Stimulated activated CD8-positive, alpha-beta memory T cell treated with anti-CD3 and anti-CD28 coated beads, Interleukin-4, amount 100 ng/mL, for 1 hour (primary cell): ENCODE results near the gene CSRP2.

ENCODE experiments used
- DNase-seq, 2 donors: peaks; one replicate each; pipeline ENCODE4 v3.0.0-alpha.2; 2020; ENCODE audit warnings: low read depth in 2 of 2, low spot score in 1 of 2

The CSRP2 gene

DNA sequence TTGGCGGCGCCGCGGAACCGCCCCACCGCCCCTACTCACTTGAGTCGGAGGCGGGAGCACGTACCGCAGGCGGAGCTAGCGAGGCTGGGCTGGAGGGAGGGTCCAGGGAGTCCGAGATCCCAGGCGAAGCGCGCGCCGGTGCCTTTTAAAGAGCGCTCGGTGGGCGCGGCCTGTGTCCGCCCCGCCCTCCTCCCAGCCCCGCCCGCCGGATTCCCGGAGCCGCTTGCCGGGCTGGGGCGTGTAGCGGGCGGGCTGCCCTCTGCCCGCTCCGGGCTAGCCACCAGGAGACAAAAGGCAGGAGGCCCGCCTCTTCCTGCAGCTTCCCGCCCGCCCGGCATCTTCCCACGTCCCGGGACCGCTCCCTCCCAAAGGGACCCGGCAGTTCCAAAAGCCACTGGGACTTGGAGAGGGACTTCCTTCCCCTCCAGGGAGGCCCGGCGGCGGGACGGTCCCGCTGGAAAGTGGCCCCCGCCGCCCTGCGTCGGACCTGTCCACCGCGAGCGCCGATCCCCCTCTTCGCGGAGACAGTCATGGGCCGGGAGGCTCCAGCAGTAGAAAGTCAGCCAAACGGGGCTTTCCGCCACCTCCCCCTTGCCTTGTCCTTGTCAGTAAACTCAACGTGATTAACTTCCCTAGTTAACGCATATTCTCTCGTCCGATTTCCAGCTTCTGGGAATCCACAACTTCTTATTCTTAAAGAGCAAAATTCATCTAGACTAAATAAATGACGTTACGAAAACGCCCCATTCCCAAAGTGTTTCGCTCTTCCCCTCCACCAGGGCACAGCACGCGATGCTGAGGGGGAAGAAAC is at the start of gene CSRP2:
CSRP2 (minus strand) TSS at position 121 of the 811 bp plus-strand sequence. CDS start 12,759 bp downstream, outside the sequence.
- no peak for DNase-seq

DNA sequence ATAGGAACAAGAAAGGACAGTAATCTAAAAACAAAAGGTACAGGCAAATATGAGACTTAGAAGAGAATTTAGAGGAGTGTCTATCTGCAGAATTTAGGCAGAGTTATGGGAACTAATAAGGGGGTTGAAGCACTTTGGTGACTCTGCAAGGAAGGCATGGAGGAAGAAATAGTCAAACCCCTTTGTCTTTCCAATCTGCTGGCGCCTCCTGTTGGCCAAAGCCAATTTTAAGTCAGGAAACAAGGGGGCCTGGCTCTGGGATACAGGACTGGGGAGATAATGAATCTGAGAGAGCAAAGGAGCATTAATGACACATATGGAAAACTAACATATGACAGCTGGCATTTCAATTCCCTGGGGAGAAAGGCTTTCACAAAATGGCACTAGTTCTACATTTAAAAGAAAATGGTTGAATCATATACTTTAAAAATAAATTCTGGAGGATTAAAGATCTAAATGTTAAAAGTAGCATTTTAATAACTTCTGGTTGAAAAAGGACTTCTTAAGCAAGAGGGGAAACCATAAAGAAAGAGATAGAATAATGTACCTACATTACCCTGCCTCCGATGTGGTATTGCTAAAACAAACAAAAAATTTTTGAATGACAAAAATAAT is 48.5 kb upstream of the CSRP2 start:
- DNase-seq, result no peak

DNA sequence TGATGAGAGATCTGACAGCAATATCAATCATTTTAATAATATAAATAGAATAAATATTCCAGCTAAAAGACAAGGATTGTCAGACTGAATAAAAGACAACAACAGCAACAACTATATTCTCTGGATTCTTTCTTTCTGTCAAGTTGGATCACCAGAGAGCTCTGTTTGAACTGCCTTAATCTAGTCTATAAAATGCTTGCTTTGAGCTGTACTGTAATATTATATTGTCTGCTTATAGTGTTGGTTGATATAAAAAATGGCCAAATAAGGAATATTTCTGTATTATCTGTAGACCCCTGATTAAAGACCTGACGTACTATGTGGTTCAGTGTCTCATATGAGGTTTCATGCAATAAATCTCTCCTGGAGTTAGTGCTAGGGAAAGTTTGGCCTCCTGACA is 46.3 kb upstream of the CSRP2 start:
- DNase-seq, result no peak

DNA sequence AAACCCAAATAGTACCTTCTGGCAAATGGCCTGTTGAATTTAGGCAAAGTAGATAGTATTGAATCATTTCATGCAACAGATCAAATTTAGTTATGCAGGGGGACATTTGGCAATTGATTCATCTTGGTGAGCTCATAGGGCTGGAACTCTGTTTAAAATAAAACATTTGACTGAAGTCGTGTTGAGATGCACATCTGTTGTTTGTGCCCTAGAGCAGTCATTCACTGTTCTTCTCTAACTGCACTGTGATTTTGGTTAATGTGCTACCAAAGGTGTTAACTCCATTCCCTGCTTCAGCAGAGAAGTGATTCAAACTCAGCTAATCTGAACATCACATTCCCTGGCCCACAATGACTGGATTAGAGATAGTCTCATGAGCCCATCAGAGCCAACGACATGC is 44.0 kb upstream of the CSRP2 start:
- DNase-seq, result no peak

DNA sequence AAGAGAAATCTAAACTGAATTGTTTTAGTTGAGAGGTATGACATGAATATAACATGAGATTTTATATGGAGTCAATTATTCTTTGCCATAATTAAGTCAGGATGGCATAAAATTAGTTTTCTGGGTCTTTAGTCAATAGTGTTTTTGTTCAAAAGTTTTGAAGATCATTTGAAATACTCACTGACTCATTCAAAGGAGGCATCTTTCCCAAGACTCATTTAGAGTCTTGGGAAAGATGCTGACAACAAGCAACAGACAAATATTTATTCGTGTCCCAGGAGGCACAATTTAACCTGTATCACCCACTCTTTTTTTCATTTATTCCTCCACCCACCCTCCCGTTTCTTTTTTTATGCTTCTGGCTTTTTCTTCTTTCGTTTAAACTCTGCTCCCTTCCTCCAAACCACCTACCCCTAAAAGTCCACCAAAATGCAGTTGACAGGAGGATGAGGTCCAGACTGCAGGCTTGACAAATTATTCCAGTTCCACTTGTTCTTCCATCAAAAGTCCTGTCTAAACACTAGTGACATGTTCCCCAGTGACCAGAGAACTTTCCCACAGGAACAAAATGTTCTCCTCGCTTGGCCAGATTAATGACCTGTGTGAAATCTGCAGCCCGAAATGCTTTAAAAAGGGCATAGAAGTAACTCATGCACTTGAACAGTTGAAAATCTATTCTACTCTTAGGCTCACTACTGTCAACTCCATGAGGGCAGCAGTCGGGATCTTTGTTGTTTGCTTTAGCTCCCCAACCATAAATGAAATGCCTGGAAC is 43.3 kb upstream of the CSRP2 start:
- no peak for DNase-seq

DNA sequence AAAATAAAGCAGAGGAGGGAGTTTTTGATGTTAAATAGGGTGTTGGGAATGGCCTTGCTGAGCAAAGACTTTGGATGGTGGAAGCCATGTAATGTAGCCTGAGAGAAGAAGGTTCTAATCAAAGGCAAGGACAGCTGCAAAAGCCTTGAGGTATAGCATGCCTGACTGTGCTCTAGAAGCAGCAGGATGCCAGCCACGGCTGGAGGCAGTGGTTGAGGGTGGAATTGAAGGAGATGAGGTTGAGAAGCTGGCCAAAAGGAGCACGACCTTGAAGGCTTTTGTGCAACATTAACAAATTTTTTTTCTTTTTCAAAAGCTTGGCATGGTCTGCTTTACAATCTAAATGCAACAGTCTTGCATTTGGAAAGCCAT is 42.3 kb upstream of the CSRP2 start:
- no peak for DNase-seq

DNA sequence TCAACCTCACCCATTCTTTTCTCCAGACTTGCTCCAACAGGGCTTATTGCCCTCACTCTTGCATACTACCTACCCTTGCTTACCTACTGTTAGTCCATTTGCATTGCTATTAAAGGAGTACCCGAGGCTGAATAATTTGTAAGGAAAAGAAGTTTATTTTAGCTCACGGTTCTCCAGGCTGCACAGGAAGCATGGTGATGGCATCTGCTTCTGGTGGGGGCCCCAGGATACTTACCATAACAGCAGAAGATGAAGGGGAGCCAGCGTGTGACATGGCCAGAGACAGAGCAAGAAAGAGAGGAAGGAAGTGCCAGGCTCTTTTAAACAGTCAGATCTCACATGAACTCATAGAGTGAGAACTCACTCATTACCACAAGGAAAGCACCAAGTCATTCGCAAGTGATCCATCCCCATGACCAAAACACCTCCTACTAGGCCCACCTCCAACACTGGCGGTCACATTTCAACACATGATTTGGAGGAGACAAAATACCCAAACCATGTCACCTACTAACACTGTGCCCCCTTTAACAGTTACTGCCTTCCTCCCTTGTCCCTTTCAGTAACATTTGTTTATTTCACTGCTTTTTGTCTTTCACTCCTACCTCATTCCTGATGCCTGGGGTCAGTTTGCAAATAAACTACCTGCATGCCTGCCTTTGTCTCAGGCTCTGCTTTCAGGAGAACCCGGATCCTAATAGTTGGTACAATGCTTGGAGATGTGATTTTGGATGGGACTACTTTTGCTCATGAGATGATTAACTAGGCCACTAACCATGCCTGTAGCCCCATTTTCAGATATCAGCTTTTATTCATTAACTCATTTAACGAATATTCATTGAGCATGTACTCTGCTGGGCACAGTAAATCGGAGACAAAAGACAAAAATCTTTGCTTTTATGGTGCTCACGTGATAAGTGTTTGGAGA is 41.6 kb upstream of the CSRP2 start:
- no peak for DNase-seq

DNA sequence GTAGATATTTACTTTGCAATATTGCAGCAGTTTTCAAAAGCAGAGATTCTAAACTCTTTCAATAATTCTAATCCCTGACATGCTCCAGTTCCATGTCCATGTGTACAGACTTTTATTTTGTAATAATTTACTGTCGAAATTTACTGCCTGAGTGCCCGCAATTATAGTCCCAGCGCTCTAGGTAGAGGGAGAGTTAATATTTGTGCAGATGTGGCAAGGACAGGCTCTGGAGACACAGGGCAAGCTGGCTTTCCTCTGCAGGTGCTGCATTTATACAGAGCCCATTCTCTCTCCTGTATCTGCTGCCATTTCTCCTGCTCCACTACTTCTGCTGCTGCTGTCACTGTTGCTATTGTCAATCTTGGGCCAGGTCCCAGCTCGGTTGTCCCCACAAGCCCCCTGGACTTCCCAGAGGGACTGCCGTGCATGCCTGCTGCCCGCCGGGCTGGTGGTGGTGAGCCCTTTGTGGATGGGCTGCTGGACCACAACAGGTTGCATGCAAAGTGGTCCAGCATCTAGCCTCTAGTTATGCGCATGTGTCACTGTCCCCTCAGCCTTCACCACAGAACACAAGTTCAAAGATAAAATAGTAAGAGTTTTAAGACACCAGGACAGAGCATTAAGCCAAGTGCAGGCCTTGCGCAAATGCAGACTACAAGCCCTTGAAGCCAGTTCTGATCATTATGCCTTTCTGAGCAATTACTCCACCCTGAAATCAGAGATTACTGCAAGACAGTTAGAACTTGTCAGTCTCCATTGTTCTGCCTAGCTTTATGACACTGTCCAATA is 40.8 kb upstream of the CSRP2 start:
- DNase-seq, result no peak

DNA sequence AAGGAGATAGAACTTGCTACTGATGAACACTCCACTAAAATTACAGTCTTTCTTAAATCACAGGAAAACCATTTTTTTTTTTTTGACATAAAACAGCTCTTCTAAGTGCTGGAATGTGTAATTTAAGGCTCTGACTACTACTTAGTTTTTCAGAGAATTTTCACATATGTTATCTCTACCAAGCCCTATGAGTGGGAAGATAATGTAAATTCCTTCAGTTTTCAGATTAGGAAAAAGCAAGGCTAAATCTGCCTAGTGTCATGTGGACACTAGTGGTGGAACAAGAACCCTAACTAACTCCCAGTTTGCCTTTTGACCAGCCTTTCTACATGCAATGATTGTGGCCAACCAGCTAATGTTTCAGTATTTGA is 37.3 kb upstream of the CSRP2 start:
- no peak for DNase-seq

DNA sequence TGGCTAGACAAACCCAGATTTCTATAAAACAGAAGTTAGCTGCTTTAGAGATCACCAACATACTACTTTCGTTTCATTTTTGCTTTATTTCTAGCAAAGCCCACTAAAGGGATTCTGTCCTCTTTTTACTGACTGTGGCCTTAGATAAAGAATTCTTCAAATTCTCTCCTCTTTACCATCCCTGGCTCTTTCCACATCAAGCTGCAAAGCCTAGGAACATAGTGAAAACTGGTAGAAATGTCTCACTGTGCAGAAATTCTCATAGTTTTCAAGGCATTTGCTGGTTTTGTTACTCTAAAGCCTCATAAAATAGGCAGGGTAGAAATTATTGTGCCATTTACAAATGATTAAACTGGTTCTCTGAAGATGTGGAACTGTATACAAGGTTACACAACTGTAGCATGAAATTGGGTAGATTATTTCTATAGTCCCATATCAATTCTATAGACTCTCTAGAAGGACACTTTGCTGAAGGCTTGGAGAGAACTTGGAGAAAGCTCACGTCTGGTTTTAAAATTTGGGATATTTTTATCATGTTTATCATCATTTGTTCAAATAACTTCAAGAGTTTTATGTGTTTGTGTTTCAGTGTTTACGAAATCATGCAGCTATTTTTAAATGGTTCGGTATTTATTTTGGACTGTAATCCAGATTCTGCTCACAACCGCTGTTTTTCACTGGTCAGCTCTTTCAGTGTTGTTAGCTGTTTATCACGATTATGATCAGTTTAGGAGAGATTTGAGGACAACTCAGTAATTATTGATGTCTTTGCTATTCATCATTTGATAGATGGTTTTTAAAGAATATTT is 36.7 kb upstream of the CSRP2 start:
- DNase-seq, result no peak

DNA sequence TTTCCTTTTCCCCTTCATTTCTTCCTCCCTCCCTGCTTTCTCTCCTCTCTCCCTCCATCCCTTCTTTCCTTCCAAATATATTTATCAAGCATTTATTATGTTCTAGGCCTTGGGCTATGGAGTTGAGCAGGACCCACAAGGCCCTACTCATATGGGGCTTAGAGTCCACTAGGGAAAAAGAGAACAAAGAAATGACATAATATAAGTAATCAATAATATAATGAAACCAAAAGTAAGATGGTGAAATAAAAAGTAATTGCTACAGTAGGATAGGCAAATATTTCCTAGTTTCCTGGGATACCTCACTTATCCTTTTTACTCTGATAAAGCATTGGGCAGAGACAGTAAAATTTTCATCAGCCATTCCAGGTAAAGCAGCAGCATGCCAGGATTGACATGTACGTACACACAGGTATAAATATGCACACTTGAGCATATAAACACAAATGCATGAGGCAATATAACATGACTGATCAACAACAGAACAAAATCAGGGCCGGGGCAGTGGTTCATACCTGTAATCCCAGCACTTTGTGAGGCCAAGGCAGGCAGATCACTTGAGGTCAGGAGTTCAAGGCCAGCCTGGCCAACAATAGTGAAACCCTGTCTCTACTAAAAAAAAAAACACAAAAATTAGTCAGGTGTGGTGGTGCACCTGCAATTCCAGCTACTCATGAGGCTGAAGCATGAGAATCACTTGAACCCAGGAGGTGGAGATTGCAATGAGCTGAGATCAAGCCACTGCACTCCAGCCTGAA is 35.5 kb upstream of the CSRP2 start:
- DNase-seq, result no peak

DNA sequence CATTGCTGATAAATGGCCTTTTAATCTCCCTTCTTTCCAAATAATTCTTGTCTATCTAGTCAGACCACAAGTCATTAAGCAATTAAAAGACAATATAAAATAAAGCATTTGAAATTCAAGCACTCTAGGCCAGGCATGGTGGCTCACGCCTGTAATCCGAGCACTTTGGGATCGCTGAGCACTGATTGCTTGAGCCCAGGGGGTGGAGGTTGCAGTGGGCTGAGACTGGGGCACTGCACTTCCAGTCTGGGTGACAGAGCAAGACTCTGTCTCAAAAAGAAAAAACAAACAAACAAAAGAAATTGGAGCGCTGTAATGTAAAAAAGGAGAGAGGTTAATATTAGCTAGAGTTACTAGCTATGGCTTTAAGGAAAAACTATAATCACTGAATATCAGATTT is 30.5 kb upstream of the CSRP2 start:
- no peak for DNase-seq

DNA sequence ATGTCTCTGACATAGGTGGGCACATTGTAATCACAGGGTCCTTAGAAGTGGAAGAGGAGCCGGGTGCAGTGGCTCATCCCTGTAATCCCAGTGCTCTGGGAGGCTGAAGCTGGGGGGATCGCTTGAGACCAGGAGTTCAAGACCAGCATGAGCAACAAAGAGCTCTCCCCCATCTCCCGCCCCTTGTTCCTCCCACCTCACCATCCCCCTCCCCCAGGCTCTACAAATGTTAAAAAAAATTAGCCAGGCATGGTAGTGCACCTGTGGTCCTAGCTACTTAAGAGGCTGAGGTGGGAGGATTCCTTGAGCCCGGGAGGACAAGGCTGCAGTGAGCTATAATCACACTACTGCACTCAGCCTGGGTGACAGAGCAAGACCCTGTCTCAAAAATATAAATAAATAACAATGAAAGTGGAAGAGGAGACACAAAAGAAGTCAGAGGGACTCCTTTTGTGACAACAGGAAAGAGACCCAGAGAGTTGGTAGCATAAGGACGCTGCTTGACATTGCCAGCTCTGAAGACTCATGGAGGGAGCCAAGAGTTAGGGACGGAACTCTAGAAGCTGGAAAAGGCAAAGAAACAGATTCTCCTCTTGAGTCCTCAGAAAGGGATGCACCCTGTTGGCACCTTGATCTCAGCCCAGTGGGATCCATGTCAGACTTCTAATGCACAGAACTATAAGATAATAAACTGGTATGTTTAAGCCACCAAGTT is 29.6 kb upstream of the CSRP2 start:
- DNase-seq, result no peak

DNA sequence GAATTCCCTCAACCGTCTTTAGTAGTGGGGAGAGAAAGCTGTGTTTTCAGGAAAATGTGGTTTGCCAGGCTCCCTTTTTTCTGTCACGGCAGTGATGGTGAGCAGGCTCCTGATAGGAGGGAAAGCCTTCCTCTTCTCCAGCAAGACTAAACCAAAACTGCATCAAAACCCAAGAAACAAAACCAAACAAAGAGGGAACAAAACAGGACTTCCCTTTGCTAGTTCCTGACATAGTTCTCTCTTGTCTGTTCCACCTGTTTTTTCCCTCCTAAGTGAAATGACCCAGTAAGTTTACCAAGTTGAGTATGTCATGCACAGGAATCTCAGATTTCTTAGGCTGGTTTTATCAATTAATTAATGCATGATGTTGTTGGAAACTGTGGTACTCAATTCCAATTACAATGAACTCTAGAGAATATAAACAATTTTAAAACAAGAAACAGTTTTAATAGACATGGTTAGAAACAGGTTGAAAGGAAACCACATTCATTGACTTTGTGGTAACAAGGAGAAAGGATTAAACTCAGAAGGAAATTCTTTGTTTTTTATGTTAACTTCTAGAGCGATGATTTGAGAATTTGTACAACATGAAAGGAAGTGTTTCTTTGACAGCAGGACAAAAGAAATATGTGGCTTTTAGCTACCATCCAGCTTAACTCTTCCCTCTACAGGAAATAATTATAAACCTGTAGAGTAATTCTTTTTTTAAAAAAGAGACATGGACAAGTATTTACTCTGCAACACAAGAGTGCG is 23.0 kb upstream of the CSRP2 start:
- DNase-seq, result no peak

DNA sequence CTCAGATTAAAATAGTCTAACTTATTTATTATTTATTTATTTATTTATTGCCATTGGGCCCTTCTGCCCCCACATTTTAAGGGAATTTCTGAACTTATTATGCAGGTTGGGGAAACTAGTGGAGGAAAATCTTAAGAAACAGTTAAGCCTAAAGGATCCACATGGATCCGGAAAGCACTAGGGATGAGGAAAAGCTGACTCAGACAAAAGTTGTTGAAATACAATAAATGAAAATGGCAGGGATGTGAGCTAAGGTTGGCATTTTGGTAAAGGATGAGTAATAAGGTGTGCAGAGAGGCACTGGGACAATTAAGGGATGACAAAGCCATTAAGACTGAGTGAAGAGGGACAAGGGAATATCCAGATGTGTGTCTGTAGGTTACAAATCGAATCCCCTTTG is 20.7 kb upstream of the CSRP2 start:
- DNase-seq, result no peak

DNA sequence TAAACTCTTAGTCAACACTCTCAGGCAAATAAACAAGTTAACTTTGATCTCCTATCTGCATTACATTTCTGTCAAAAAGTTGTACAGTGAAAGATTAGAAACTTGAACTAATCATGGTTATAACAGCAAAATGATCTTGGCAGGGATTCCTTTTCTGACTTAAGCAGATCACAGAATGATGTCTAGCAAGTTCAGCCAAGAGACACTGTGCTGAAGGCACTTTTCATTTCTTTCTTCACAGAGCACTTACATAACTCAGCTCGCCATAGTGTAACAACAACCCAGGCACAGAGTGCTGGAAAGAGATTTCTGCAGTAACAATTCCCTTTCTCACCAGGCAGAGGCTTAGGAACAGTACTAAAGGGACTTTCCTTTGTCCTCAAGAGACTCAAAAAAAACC is 19.6 kb upstream of the CSRP2 start:
- DNase-seq, result no peak

DNA sequence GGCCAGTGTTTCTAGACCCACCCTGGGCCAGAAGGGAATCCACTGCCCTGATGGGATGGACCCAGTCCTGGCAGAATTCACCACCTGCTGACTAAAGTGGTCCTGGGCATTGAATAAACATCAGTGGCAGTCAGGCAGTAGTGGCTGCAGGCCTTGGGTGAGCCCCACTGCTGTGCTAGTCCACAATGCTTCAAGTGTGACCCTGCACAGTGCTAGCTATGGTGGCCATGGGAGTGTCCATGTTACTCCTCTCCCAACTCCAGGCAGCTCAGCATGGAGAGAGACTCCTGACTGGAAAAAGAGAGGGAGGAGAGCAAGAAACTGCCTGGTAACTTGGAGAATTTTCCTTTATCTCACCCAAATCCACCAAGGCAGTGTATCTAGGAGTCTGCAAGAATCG is 17.5 kb upstream of the CSRP2 start:
- DNase-seq, result no peak
